GM18505 (cell line): ENCODE measurements around the gene LYPD6.

Source experiments
- ATAC-seq: cut with Tn5 transposase; IDR thresholded peaks from one replicate; pipeline ENCODE4 v1.9.1; 2021; ENCODE audit not compliant: unreplicated experiment
- POLR2A ChIP-seq: IDR thresholded peaks from 4 replicates; pipeline ENCODE4 v1.6.1; 2011; ENCODE audit warnings: borderline replicate concordance; ENCODE audit not compliant: insufficient read depth, insufficient read length; ENCODE audit errors: extremely low read depth

The LYPD6 gene

DNA sequence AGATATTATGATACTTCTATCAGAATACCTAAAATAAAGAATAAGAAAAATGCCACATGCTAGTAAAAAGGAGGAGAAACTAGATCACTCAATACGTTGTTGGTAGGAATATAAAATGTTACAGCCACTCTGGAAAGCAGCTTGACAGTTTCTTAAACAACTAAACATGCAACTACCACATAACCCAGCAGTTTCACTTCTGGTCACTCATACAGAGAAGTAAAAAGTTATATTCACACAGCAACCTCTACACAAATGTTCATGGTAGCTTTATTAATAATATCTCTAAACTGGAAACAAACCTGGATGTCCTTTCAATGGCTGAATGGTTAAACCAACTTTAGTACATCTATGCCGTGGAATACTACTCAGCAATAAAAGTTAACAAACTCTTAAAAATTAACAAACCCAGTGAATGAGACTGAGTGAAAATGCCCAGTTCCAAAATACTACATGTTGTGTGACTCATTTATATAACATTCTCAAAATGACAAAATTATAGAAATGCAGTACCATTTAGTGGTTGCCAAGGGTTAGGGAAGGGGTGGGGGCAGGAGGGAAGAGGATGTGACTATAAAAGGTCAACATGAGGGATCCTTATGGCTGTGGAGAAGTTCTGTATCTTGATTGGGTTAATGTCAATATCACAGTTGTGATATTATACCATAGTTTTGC lies 133.1 kb downstream of the LYPD6 start:
- ATAC-seq = peak; percentile 95
- TF ChIP-seq POLR2A = no peak

DNA sequence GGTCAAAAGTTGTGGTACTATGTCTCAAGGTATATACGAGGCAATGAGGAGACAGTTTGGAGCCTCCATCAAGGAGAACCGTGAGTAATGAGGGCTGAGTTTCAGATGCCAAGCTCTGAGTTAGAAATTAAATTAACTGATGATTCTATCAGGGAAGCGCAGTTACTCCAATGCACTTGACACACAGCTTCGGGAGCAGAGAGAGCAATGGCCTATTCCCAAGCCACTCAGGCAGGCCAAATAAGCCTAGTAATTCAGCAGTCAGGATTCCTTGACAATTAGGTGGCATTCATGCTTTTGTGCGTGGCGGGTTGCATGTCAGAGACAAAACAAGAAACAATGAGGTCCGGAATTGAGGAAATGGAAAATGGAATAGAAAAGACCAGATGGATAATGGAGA lies 134.0 kb downstream of the LYPD6 start:
- no peak for TF ChIP-seq POLR2A
- ATAC-seq = no peak

DNA sequence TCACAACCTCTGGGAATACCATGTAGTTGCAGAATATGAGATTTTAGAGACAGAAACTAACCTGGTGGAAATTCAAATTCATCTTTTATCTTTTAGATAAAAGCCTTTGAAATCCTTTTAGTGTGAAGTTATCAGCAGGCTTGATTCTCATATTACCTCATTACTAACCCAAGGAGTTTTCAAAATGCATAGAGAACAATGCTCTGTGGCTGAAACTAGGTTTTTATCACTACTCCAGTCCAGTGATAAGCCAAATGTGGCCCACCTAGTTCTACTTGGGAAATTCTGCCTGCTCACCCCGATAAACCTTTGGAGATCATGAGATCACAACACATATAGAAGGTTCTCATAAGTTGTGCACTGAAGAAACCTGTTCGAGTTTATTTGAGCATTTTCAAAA lies 135.5 kb downstream of the LYPD6 start:
- no peak for ATAC-seq
- no peak for TF ChIP-seq POLR2A

DNA sequence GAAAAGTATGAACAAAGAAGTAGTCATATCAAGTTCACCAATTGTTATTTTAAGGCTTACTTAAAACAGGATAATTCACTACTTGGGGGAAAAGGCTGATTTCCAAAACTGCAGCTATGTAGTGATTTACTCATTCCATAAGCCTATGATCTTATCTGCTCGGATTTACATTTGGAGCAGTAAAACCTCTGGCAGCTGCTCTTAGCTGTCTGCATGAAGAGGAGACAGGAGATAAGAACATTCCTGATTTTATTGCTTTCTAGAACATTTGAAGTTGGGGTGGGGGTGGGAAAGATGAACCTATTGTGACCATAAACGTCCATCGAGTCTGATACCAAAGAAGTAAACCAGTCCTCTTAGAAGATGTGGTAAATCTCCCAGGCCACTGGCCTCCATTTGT lies 136.2 kb downstream of the LYPD6 start:
- ATAC-seq = no peak
- no peak for TF ChIP-seq POLR2A

DNA sequence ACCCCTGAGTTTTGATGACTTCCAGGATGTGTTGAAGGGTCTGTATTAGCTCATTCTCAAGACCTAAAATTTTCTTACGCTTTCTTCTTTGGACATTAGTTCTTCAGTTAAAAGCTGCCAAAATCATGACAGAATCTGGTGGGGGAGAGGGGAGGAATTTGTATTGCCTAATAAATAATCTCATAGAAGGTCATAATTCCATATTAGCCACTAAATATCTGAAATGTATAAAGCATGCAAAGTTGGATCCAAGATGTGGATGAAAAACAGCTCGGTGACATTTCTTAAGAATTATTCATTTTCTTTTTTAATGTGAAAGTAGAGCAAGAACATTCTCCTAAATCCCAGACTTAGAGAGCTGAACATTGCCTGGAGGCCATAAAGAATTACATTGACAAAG lies 137.0 kb downstream of the LYPD6 start:
- ATAC-seq = no peak
- no peak for TF ChIP-seq POLR2A

DNA sequence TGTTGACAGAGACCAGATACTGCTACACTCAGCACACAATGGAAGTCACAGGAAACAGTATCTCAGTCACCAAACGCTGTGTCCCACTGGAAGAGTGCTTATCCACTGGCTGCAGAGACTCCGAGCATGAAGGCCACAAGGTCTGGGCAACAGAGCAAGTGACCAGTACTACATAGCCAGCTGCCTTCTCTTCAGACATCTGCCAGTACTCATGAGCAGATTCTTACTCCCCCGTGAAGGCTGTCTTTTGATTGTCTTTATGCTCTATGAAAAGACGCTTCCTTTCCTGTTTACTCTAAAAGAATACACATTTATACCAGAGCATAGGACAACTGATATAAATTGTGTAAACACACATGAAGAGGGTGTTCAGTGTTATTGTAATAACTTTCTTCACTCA lies 138.2 kb downstream of the LYPD6 start:
- no peak for ATAC-seq
- TF ChIP-seq POLR2A = no peak

DNA sequence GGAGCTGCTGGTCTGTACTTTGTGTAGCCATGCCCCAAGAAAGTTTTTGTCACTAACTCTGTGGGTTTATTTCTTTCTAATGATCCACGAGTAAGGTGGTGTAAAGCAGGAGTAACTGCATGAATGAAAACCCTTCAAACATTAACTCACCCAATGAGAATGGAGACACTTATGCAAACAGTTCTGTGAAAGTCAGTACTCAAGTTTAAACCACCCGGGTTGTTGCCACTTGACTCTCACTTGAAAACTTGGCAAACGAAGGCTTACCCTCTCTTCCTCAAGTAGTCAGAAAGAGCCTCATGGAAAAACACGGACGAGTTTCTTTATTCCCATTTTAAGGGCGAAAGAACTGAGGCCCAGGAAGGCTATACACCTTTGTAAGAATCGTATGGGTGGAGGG lies 139.7 kb downstream of the LYPD6 start:
- no peak for ATAC-seq
- no peak for TF ChIP-seq POLR2A

DNA sequence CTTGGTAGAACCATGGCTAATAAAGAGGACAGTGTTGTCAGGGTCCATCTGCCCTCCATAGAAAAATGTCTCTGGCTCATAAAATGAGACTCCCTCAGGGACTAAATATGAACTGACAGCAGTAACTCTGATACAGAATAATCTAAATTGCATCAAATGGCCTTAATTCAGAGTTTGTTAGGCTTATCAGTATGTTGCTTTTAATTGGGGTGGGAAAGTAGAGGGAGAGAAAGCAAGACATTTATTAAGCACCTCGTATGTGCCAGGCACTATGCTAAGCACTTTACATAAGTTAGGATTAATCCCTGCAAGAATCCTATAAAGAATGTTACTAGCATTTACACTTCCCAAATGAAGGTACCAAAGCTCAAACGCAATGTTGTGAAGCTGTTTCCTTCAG lies 142.0 kb downstream of the LYPD6 start:
- TF ChIP-seq POLR2A = no peak

DNA sequence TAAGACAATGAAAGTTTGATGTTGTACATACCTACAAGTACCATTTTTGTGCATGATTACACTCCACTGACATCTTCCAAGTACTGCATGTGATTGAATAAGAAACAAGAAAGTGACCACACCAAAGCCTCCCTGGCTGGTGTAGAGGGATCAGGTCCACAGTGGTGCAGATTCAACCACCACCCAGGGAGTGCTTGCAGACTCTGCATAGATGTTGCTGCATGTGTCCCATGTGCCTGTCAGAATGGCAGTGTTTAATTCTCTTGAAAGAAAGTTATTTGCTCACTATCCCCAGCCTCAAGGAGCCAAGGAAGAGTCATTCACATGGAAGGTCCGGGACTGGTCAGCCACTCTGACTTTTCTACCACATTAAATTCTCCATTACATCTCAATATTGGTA lies 142.7 kb downstream of the LYPD6 start:
- no peak for ATAC-seq
- no peak for TF ChIP-seq POLR2A

More for the DNA sequence above, 142.0 kb downstream of the LYPD6 start:
- ATAC-seq = no peak

DNA sequence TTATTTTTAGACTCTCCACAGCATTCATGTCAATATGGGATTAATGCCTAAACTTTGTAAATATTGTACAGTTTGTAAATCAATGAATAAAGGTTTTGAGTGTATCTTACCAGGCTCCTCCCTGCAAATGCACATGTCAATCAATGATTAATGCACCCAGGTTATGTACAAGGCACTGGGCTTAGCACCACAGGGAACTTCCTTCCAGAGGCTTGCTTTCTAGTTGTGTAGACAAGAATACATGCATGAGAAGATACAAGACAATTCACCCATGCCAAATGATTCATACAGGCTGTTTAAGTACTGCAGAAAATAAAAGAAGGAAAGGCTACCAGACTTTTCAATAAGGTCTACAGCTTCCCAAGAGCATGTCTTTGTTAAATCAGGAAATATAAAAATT lies 143.1 kb downstream of the LYPD6 start:
- no peak for ATAC-seq
- TF ChIP-seq POLR2A = no peak

DNA sequence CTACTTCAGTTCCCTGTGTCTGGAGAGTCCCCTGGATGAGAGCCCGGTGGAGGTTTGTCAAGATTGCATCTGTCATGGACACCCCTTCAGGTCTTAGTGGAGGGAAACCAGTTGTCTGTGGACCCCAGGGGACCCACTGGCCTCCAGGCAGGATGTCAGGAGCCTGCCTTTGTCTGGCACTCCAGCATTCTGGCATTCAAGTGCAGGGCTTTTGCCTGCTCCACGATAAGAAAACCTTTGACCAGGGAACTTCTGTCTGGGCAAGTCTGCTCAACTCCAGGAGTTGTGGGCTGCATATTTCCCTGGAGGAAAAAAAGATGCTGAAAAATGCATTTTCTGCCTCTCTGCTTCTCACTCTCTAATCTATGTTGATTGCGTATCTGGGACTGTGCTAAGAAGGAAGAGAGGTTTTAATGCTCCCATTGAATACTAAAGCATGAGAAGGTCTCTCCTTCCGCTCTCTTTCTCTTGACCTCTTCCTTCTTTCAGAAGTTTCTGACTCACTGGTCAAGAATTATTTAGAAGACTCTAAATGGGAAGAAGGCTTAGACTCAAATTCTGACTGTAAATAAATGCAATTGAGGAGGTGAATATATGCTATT lies 152.7 kb downstream of the LYPD6 start:
- no peak for TF ChIP-seq POLR2A
- ATAC-seq = no peak

DNA sequence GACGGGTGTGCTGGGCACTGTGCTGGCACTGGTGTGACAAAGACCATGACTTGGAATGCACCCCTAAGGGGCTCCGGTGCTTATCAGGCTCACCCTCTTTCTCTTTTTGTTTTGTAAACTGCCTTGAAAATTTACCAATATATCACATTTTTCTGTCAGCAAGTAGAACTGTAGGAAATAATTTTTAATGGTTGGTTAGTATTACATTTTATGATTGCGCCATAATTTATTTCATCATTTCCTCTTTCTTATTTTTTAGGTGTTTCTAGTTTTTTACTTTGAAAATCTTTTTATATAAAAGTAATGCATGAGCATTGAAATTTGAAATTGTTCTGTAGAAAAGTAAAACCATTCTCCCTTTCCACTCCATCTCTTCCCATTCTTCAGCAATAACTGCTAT lies 156.3 kb downstream of the LYPD6 start:
- no peak for TF ChIP-seq POLR2A
- no peak for ATAC-seq

DNA sequence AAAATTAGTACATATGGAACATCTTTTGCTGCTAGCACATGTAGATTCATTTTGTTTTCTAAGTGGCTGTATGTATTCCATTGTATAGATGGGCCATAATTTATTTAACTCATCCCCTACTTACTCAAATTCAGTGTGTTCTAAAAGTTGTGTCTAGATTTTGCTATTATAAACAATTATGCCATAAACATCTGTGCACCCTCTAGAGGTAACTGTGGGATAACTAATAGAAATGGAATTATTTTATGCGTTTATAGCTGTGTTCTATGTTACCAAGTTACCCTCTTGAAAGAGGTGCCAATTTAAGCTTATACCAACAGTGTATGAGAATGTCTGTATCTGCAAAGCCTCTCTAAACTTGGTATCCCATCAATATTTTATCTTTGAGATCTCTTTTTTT lies 156.8 kb downstream of the LYPD6 start:
- no peak for TF ChIP-seq POLR2A
- no peak for ATAC-seq

DNA sequence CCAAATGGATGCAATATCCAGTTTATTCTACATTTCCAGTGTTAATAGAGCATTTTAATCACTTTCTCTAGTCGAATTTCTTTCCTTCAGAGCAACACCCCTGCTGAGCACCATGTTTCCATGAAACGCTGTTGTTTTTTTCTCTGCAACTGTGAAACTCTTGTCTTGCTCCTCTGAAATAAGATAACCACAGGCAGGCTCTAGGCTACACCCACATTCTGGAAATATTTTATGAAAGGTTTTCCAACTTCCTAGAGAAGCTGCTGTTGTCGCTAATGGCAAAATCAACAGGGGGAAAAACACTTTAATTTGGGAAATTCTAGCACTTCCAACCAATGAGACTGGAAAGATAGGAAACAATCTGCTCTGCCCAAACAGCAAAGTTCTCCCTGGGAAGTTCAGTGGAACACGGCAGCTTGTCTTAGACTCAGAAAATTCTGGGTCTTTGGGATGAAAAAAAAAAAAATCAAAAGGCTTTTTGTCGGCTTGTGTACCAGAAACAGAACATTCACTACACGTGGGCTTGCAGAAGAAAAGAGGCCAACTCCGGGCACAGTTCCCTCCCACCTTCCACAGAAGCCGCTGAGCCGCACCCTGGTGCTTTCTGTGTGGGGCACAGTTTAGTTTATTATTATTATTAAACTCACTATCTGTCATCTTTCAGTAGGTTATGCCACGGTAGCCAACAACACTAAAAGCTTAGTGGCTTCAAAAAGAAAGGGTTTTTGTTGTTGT lies 158.5 kb downstream of the LYPD6 start:
- ATAC-seq = no peak
- TF ChIP-seq POLR2A = no peak
